ENCODE results near the gene IST1. TPM values are rescaled to one million over a fixed set of nuclear protein-coding genes. Genes with fewer than 3 reads are reported as not detected.
A peak's percentile ranks its signal among the peaks of the same experiment; 100 is the strongest.

IST1 gene
- total RNA-seq, 1 donor from 2014 or later: 157 TPM

- Histone ChIP-seq H3K4me3 (ENCODE audit: low read depth, low read length) (no peak overlapping the region), H3K27me3 (ENCODE audit: control insufficient read depth, insufficient read depth, low read length) (no peaks in the 10 kb centered on the region), H3K36me3 (ENCODE audit: control insufficient read depth, insufficient read depth, low read length) (peaks cover 4% of the 10 kb centered on the region)
- DNase-seq (ENCODE audit: low read depth): no peak
- no peak for TF ChIP-seq CTCF (IDR thresholded peaks at IDR 0.05; ENCODE audit: insufficient read depth, low read length, severe bottlenecking)
- no peak for FAIRE-seq
Measured at GRCh38 chr16:71869089-71869488, 26.2 kb upstream of the IST1 start.

DNA sequence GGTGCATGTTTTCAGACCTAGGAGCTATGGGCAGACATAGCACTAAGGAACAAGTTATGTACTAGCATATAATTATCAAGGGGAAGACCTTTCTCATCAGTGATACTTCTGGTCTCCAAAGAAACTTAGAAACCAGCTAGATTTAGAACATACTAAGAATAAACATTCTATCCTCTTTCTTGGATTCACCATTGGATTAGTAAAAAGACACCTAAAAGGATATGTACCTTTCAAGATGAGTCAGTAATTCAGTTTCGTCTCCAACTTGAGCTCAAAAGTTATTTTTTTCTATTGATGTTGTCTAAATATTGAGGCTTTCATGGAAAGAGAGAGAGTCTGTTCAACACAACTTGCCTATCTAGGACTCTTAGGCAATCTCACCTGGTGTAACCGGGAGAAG lies 24.5 kb upstream of the IST1 start:
- DNase-seq (ENCODE audit: low read depth) (no peak), FAIRE-seq (no peak)
- no peaks in the 10 kb centered on the region for H3K27me3 ChIP-seq (ENCODE audit: control insufficient read depth, insufficient read depth, low read length)
- no peak for TF ChIP-seq CTCF (IDR thresholded peaks at IDR 0.05; ENCODE audit: insufficient read depth, low read length, severe bottlenecking)
- H3K36me3 ChIP-seq (ENCODE audit: control insufficient read depth, insufficient read depth, low read length): peaks cover 3% of the 10 kb centered on the region
- H3K4me3 ChIP-seq (ENCODE audit: low read depth, low read length): no peak overlapping the region

DNA sequence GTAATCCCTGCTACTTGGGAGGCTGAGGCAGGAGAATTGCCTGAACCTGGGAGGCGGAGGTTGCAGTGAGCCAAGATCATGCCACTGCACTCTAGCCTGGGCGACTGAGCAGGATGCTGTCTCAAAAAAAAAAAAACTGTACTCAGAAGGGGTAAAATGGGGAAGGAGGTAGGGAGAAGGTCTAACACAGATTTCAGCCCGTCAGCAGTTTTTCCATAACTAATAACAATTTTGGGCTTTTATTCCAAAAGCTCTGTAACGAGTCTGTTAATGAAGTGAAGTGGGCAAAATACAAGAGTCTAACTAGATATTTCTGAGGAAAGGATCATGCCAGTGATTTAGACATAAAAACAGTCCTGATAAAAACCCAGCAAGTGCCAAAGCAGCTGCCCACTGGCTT lies 22.1 kb upstream of the IST1 start:
- no peak for DNase-seq (ENCODE audit: low read depth)
- no peaks in the 10 kb centered on the region for H3K36me3 ChIP-seq (ENCODE audit: control insufficient read depth, insufficient read depth, low read length)
- FAIRE-seq: no peak

DNA sequence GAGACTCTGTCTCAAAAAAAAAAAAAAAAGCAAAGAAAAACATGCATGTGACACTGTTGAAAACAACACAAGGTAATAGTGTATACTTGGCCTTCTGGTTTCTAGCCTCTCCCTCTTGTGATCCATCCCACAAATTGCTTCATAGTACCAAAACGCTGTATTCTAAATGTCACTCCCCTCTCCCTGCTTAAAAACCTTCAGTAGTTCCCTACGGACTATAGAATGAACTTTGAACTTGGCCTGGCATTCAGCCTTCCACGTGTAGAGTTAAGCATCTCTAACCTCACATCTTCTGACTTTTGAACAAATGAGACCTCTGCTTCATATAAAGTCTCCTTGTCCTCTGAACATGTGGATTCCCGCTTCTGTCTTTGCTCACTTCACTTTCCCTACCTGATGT lies 16.4 kb upstream of the IST1 start:
- Histone ChIP-seq H3K36me3 (ENCODE audit: control insufficient read depth, insufficient read depth, low read length) (peaks cover 3% of the 10 kb centered on the region), H3K4me3 (ENCODE audit: low read depth, low read length) (no peak overlapping the region), H3K27me3 (ENCODE audit: control insufficient read depth, insufficient read depth, low read length) (no peaks in the 10 kb centered on the region)
- no peak for FAIRE-seq
- DNase-seq (ENCODE audit: low read depth): no peak
- TF ChIP-seq CTCF (IDR thresholded peaks at IDR 0.05; ENCODE audit: insufficient read depth, low read length, severe bottlenecking): no peak

More for the DNA sequence above, 22.1 kb upstream of the IST1 start:
- H3K4me3 ChIP-seq (ENCODE audit: low read depth, low read length): no peak overlapping the region
- no peaks in the 10 kb centered on the region for H3K27me3 ChIP-seq (ENCODE audit: control insufficient read depth, insufficient read depth, low read length)
- no peak for TF ChIP-seq CTCF (IDR thresholded peaks at IDR 0.05; ENCODE audit: insufficient read depth, low read length, severe bottlenecking)

DNA sequence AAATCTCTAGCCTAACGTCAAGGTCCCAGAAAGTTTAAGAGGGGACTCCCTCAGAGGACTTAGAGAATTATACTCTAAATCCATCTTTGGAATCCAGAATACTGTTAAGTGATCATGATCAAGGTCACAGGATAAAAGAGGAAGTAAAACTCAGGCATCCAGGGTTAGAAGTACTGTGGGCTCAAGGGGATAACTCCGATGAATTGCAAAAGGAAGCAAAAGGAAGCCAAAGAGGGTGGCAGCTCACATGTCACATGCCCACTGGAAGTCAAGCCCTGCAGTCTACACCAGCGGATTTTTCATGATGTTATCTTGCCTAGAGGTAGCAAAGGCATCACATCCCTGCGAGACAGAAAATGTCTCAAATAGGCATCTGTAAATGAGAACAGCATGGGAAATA lies 15.2 kb upstream of the IST1 start:
- FAIRE-seq: no peak
- Histone ChIP-seq H3K4me3 (ENCODE audit: low read depth, low read length) (no peak overlapping the region), H3K36me3 (ENCODE audit: control insufficient read depth, insufficient read depth, low read length) (peaks cover 3% of the 10 kb centered on the region), H3K27me3 (ENCODE audit: control insufficient read depth, insufficient read depth, low read length) (no peaks in the 10 kb centered on the region)
- DNase-seq (ENCODE audit: low read depth): no peak
- TF ChIP-seq CTCF (IDR thresholded peaks at IDR 0.05; ENCODE audit: insufficient read depth, low read length, severe bottlenecking): no peak

- H3K27me3 ChIP-seq (ENCODE audit: control insufficient read depth, insufficient read depth, low read length): no peaks in the 10 kb centered on the region
- FAIRE-seq: no peak
- peak; percentile 84 for DNase-seq (ENCODE audit: low read depth)
- peaks cover 3% of the 10 kb centered on the region for H3K36me3 ChIP-seq (ENCODE audit: control insufficient read depth, insufficient read depth, low read length)
- peak; percentile 70 for TF ChIP-seq CTCF (IDR thresholded peaks at IDR 0.05; ENCODE audit: insufficient read depth, low read length, severe bottlenecking)
- H3K4me3 ChIP-seq (ENCODE audit: low read depth, low read length): peak overlapping the region; percentile 73
Measured at GRCh38 chr16:71882505-71883167, 12.7 kb upstream of the IST1 start.

Data from bronchial epithelial cell (primary cell).